ENCODE results near the gene STARD5.
A peak's percentile ranks its signal among the peaks of the same experiment; 100 is the strongest.

The STARD5 gene

GRCh38 chr15:81271761-81272644 lies 51.9 kb downstream of the STARD5 start:
- DNase-seq = no peak

GRCh38 chr15:81270781-81271491 lies 53.0 kb downstream of the STARD5 start:
- DNase-seq = no peak

GRCh38 chr15:81270188-81270587 lies 53.8 kb downstream of the STARD5 start:
- DNase-seq = no peak

- no peak for DNase-seq
Observed at GRCh38 chr15:81268881-81269601, 54.9 kb downstream of the STARD5 start.

GRCh38 chr15:81268340-81268739 lies 55.6 kb downstream of the STARD5 start:
- no peak for DNase-seq

GRCh38 chr15:81265944-81266775 lies 57.8 kb downstream of the STARD5 start:
- peak; percentile 78 for DNase-seq

- no peak for DNase-seq
Observed at GRCh38 chr15:81265256-81265943, 58.5 kb downstream of the STARD5 start.

GRCh38 chr15:81264072-81264857 lies 59.7 kb downstream of the STARD5 start:
- DNase-seq = no peak

- no peak for DNase-seq
Observed at GRCh38 chr15:81263477-81263876, 60.5 kb downstream of the STARD5 start.

GRCh38 chr15:81261172-81261811 lies 62.6 kb downstream of the STARD5 start:
- DNase-seq = no peak

GRCh38 chr15:81259760-81260298 lies 64.1 kb downstream of the STARD5 start:
- DNase-seq = no peak

Data from NCI-H526 treated with DMSO at 0.1 percent for 48 hours (cell line).